CD14-positive monocyte (primary cell): ENCODE results near the gene TNXB. TPM values are rescaled to one million over a fixed set of nuclear protein-coding genes. Genes with fewer than 3 reads are reported as not detected.

ENCODE experiments used
- DNase-seq, 3 donors: peaks; one replicate each; pipeline ENCODE4 v3.0.0-alpha.2; 2011 to 2022
- H2AFZ ChIP-seq: 2 replicates; pipeline ENCODE4 v1.6.0; 2012; ENCODE audit warnings: mild to moderate bottlenecking, low read depth, low read length, inconsistent platforms; ENCODE audit not compliant: insufficient read depth, poor library complexity, severe bottlenecking
- H3K27ac ChIP-seq, 2 donors: 1 replicate in 1 of 2; 2 replicates in 1 of 2; pipeline ENCODE4 v1.5.1; 2012 to 2013; ENCODE audit warnings: low read length in 2 of 2, control low read depth in 1 of 2, inconsistent platforms in 1 of 2, low read depth in 1 of 2, mild to moderate bottlenecking in 1 of 2
- H3K27me3 ChIP-seq, 2 donors: one replicate each; pipeline versions ENCODE4 v1.6.0 to v1.6.1; 2011 to 2013; ENCODE audit warnings: low read length in 2 of 2; ENCODE audit not compliant: control insufficient read depth in 2 of 2, insufficient read depth in 2 of 2
- H3K36me3 ChIP-seq, 2 donors: replicated peaks in 1 of 2; 1 replicate in 1 of 2; 2 replicates in 1 of 2; pipeline versions ENCODE4 v1.5.1 to v1.6.1; 2012 to 2013; ENCODE audit warnings: low read length in 2 of 2, control low read depth in 1 of 2, inconsistent platforms in 1 of 2, mild to moderate bottlenecking in 1 of 2; ENCODE audit not compliant: insufficient read depth in 2 of 2, control insufficient read depth in 1 of 2
- H3K4me1 ChIP-seq, 2 donors: 1 replicate in 1 of 2; 2 replicates in 1 of 2; pipeline versions ENCODE4 v1.5.1 to v1.6.1; 2012 to 2013; ENCODE audit warnings: low read length in 2 of 2, control low read depth in 1 of 2, inconsistent platforms in 1 of 2, mild to moderate bottlenecking in 1 of 2, moderate library complexity in 1 of 2; ENCODE audit not compliant: insufficient read depth in 2 of 2, control insufficient read depth in 1 of 2
- H3K4me2 ChIP-seq: replicated peaks from 2 replicates; pipeline ENCODE3; 2012; ENCODE audit warnings: low read length, moderate library complexity, mild to moderate bottlenecking; ENCODE audit not compliant: poor library complexity, severe bottlenecking; ENCODE audit errors: extremely low read depth
- H3K4me3 ChIP-seq, 3 experiments: fragments of 200-600 bp in 1 of 3; sonication (generic) in 1 of 3; replicated peaks in 1 of 3; 1 replicate in 2 of 3; 2 replicates in 1 of 3; pipeline ENCODE4 v1.5.1; 2011 to 2013; ENCODE audit warnings: low read length in 3 of 3, mild to moderate bottlenecking in 3 of 3, control low read depth in 2 of 3, low read depth in 2 of 3, inconsistent platforms in 1 of 3, moderate library complexity in 1 of 3
- H3K79me2 ChIP-seq: 2 replicates; pipeline ENCODE4 v1.6.0; 2012; ENCODE audit warnings: mild to moderate bottlenecking, control low read depth, inconsistent platforms, low read length, moderate library complexity; ENCODE audit not compliant: insufficient read depth
- H3K9ac ChIP-seq: 2 replicates; pipeline ENCODE4 v1.6.0; 2017; ENCODE audit warnings: low read length, mild to moderate bottlenecking; ENCODE audit not compliant: insufficient read depth, poor library complexity, severe bottlenecking
- H3K9me3 ChIP-seq, 2 donors: replicated peaks in 1 of 2; 1 replicate in 1 of 2; 2 replicates in 1 of 2; pipeline versions ENCODE4 v1.5.1 to v1.6.1; 2012 to 2013; ENCODE audit warnings: low read length in 2 of 2, control low read depth in 1 of 2; ENCODE audit not compliant: control insufficient read depth in 1 of 2, insufficient read depth in 1 of 2
- H4K20me1 ChIP-seq: 2 replicates; pipeline ENCODE4 v1.6.0; 2012; ENCODE audit warnings: mild to moderate bottlenecking, low read length, control low read depth, moderate library complexity; ENCODE audit not compliant: insufficient read depth
- H3K27ac Mint-ChIP-seq, 7 donors: one replicate each; pipeline ENCODE4 v1.8.0; 2020; ENCODE audit warnings: mild to moderate bottlenecking in 7 of 7, mixed read lengths in 7 of 7, moderate library complexity in 6 of 7, inconsistent platforms in 2 of 7
- H3K27me3 Mint-ChIP-seq, 3 donors: one replicate each; pipeline ENCODE4 v1.8.0; 2021 to 2022; ENCODE audit warnings: low read depth in 3 of 3, mild to moderate bottlenecking in 3 of 3, mixed read lengths in 3 of 3, moderate library complexity in 3 of 3, inconsistent platforms in 1 of 3
- H3K36me3 Mint-ChIP-seq, 2 donors: one replicate each; pipeline ENCODE4 v1.8.0; 2020; ENCODE audit warnings: mixed read lengths in 2 of 2, inconsistent platforms in 1 of 2, mild to moderate bottlenecking in 1 of 2
- H3K4me1 Mint-ChIP-seq: one replicate; pipeline ENCODE4 v1.8.0; 2020; ENCODE audit warnings: mild to moderate bottlenecking, mixed read lengths
- H3K4me3 Mint-ChIP-seq, 2 donors: one replicate each; pipeline ENCODE4 v1.8.0; 2020; ENCODE audit warnings: mild to moderate bottlenecking in 2 of 2, mixed read lengths in 2 of 2, moderate library complexity in 1 of 2
- H3K9me3 Mint-ChIP-seq, 7 donors: one replicate each; pipeline ENCODE4 v1.8.0; 2020 to 2022; ENCODE audit warnings: mixed read lengths in 7 of 7, mild to moderate bottlenecking in 6 of 7, moderate library complexity in 6 of 7, inconsistent platforms in 2 of 7
- WGBS: methylation state at CpG from one replicate; pipeline ENCODE4 v1.1.5; 2013; ENCODE audit warnings: missing lambda C conversion rate; ENCODE audit not compliant: insufficient coverage; 5-methylcytosine and 5-hydroxymethylcytosine counted together
- intact Hi-C, 2 donors: fragments of 100-400 bp; cut with micrococcal nuclease; formaldehyde crosslinking; loops; one replicate each; pipeline versions ENCODE4 v1.15.0 to v1.15.1; 2023
- polyA plus RNA-seq, 3 donors: library from polyadenylated mRNA; depleted of rRNA in 1 of 3; unstranded in 2 of 3; stranded (reverse) in 1 of 3; fragments of 300-500 nt in 2 of 3; fragments of >200 nt in 1 of 3; fragmentation: Illumina TruSeq in 2 of 3; gene quantifications; 1 replicate in 2 of 3; 2 replicates in 1 of 3; pipeline ENCODE4 v1.2.3, GENCODE V29; 2012 to 2021
- TF ChIP-seq, protein P1 (sequence below): fragments of 200-600 bp; IDR thresholded peaks from one replicate; pipeline ENCODE4 v1.8.0; 2022; ENCODE audit warnings: antibody characterized with exemption, mild to moderate bottlenecking

The TNXB gene
- polyA plus RNA-seq, 3 donors: 1.2 TPM; not detected in 2

DNA sequence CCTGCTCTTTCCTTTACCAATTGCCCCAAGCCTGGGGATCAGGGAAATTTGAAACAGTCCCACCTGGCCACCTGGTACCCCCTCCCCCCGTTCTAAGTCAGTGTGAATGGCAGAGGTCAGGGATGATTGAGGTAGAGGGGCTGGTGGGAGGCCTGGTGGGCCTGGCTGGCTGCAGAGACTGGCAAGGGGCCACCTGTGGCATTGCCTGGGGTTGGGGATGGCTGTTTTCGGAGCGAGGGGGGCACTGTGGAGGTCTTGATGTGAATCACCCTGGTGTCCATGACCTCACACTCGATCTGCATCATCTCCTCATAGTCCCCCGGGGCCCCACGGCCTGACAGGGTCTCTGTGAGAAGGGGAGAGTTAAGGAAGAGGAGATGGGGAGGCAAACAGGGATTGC, 6.5 kb upstream of the TNXB start:
- Histone ChIP-seq H3K4me2 (no peak overlapping the region), H3K79me2 (no peaks in the 10 kb centered on the region), H3K4me3 (no peak overlapping the region), H3K4me1 (no peaks in the 10 kb centered on the region), H3K27ac (no peak overlapping the region), H3K9ac (no peak overlapping the region), H4K20me1 (peaks cover 35% of the 10 kb centered on the region), H3K9me3 (no peaks in the 10 kb centered on the region), H3K36me3 (peaks cover 53 to 66% of the 10 kb centered on the region in 2 donors), H2AFZ (no peak overlapping the region), H3K27me3 (no peaks in the 10 kb centered on the region)
- Mint-ChIP-seq H3K36me3 (peaks cover 74 to 76% of the 10 kb centered on the region in 2 donors), H3K4me1 (peaks cover 6% of the 10 kb centered on the region), H3K27ac (peak overlapping the region in 5 of 7 donors; percentile 7 to 72 (median 59)), H3K9me3 (no peaks in the 10 kb centered on the region), H3K27me3 (peaks cover 0 to 5% (median 0%) of the 10 kb centered on the region in 3 donors), H3K4me3 (no peak overlapping the region)
- no peak for DNase-seq
- intact Hi-C loops: loop anchor here in 1 of 2 donors (5.0 kb wide), 1 partner anchor 82 kb away; no protein-coding TSS in a partner anchor
- 89% methylated on average over 1 of the region's 6 CpGs for WGBS
- TF ChIP-seq, protein P1, sequence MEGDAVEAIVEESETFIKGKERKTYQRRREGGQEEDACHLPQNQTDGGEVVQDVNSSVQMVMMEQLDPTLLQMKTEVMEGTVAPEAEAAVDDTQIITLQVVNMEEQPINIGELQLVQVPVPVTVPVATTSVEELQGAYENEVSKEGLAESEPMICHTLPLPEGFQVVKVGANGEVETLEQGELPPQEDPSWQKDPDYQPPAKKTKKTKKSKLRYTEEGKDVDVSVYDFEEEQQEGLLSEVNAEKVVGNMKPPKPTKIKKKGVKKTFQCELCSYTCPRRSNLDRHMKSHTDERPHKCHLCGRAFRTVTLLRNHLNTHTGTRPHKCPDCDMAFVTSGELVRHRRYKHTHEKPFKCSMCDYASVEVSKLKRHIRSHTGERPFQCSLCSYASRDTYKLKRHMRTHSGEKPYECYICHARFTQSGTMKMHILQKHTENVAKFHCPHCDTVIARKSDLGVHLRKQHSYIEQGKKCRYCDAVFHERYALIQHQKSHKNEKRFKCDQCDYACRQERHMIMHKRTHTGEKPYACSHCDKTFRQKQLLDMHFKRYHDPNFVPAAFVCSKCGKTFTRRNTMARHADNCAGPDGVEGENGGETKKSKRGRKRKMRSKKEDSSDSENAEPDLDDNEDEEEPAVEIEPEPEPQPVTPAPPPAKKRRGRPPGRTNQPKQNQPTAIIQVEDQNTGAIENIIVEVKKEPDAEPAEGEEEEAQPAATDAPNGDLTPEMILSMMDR: no peak

- peaks cover 0 to 3% of the 10 kb centered on the region in 2 donors for H3K27me3 ChIP-seq
- no peak for DNase-seq
- Mint-ChIP-seq H3K9me3 (no peaks in the 10 kb centered on the region), H3K4me1 (peaks cover 6% of the 10 kb centered on the region), H3K27ac (peak overlapping the region in 4 of 7 donors; percentile 54 to 76 (median 73)), H3K36me3 (peaks cover 68% of the 10 kb centered on the region in 2 donors), H3K4me3 (no peak overlapping the region), H3K27me3 (peaks cover 5 to 7% (median 5%) of the 10 kb centered on the region in 3 donors)
- H2AFZ ChIP-seq: no peak overlapping the region
- no peak overlapping the region for H3K4me2 ChIP-seq
- H3K4me1 ChIP-seq: no peaks in the 10 kb centered on the region
- WGBS: 78% methylated on average over 7 of the region's 8 CpGs
- H3K4me3 ChIP-seq: no peak overlapping the region
- intact Hi-C loops: loop anchor here in 1 of 2 donors (5.0 kb wide), 1 partner anchor 83 kb away; no protein-coding TSS in a partner anchor
- TF ChIP-seq, protein P1: no peak
- H3K36me3 ChIP-seq: peaks cover 47 to 61% of the 10 kb centered on the region in 2 donors
- H3K9me3 ChIP-seq: no peaks in the 10 kb centered on the region
- H3K79me2 ChIP-seq: no peaks in the 10 kb centered on the region
- no peak overlapping the region for H3K27ac ChIP-seq
- H4K20me1 ChIP-seq: peaks cover 34% of the 10 kb centered on the region
- H3K9ac ChIP-seq: no peak overlapping the region
These were observed 5.7 kb upstream of the TNXB start for GRCh38 chr6:32114796-32115195.
